Prostate gland (tissue), 2 donors: Measurements from ENCODE around the gene TMCO6.

Experiments
- POLR2AphosphoS5 ChIP-seq: sonication (generic); formaldehyde crosslinking; IDR thresholded peaks from one replicate; pipeline ENCODE4 v1.6.1; 2017; ENCODE audit warnings: antibody characterized with exemption
- TF ChIP-seq, protein P1 (sequence below), 4 experiments: fragments of 200-600 bp in 2 of 4; fragments of 450-650 bp in 2 of 4; sonication (generic) in 2 of 4; IDR thresholded peaks; 1 replicate in 3 of 4; 2 replicates in 1 of 4; pipeline ENCODE4 v1.5.1; 2016 to 2019; ENCODE audit warnings: antibody characterized with exemption in 4 of 4, mild to moderate bottlenecking in 2 of 4, moderate library complexity in 2 of 4

DNA sequence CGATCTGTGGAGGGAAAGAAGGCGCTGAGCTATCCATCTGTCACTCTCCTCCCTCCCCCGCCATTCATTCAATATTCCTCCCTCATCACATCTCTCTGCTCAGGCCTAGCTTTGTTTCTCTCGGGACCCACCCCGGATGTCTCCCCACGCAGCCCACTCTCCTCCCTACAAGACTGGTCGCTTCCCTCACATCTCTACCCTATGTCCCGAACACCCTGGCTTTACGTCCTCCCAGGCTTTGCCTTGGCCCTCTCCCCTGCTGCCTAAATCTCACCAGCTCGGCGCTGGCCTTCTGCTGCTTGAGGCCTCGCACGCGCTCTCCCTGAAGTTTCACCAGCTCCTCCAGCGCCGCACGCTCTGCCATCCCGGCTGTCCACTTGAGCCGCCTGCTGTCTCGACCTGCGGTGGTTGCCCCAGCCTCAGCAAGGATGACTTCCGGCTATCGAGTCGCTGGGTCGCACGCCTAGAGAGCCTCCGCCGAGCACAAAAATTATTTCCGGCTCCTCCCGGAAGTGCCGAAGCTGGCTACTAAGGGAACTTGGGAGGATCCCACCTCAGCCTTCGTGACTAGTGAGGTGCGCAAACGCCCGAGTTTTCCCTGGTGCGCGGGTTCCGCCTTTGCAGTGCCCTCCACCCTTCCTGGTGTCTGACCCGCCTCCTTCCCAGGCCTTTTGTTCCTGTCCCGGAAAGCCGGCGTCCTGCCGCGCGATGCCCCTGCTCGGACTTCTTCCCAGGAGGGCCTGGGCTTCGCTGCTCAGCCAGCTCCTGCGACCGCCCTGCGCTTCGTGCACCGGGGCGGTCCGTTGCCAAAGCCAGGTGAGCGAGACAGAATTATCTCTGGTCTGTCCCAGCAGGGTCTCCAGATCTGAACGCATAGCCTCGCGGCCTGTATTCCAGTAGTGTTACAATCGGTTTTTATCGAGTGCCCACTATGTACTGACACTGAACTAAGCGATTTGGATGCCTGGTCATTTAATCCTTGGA is 52.0 kb downstream of the TMCO6 start, which contains the start of the genes HARS1 and HARS2:
- TF ChIP-seq, protein P1, sequence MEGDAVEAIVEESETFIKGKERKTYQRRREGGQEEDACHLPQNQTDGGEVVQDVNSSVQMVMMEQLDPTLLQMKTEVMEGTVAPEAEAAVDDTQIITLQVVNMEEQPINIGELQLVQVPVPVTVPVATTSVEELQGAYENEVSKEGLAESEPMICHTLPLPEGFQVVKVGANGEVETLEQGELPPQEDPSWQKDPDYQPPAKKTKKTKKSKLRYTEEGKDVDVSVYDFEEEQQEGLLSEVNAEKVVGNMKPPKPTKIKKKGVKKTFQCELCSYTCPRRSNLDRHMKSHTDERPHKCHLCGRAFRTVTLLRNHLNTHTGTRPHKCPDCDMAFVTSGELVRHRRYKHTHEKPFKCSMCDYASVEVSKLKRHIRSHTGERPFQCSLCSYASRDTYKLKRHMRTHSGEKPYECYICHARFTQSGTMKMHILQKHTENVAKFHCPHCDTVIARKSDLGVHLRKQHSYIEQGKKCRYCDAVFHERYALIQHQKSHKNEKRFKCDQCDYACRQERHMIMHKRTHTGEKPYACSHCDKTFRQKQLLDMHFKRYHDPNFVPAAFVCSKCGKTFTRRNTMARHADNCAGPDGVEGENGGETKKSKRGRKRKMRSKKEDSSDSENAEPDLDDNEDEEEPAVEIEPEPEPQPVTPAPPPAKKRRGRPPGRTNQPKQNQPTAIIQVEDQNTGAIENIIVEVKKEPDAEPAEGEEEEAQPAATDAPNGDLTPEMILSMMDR (IDR thresholded peaks at IDR 0.05): no peak
- peak; percentile 94 for TF ChIP-seq POLR2AphosphoS5
